ENCODE results near the gene NRSN1. TPM values are rescaled to one million over a fixed set of nuclear protein-coding genes. Genes with fewer than 3 reads are reported as not detected.

NRSN1 gene
- polyA plus RNA-seq, 1 experiment, result not detected

GRCh38 chr6:24092407-24092806 lies 33.6 kb upstream of the NRSN1 start:
- no peak for TF ChIP-seq CTCF (IDR thresholded peaks at IDR 0.05; ENCODE audit: low read depth, low read length)
- H3K4me3 ChIP-seq (ENCODE audit: low read depth, low read length), result no peak overlapping the region
- no peak for DNase-seq (ENCODE audit: low read depth, low spot score)
- no peak overlapping the region for H3K27ac ChIP-seq (ENCODE audit: low read depth, low read length)
- no peaks in the 10 kb centered on the region for H3K27me3 ChIP-seq (ENCODE audit: control insufficient read depth, insufficient read depth, low read length)
- ChIA-PET POLR2A (no interaction called here), CTCF (no interaction called here)
- peaks cover 10% of the 10 kb centered on the region for H3K9me3 ChIP-seq (ENCODE audit: control insufficient read depth, insufficient read depth, low read length)

GRCh38 chr6:24093381-24093780 lies 32.6 kb upstream of the NRSN1 start:
- TF ChIP-seq CTCF (IDR thresholded peaks at IDR 0.05; ENCODE audit: low read depth, low read length), result no peak
- Histone ChIP-seq H3K27me3 (ENCODE audit: control insufficient read depth, insufficient read depth, low read length) (no peaks in the 10 kb centered on the region), H3K4me3 (ENCODE audit: low read depth, low read length) (no peak overlapping the region), H3K9me3 (ENCODE audit: control insufficient read depth, insufficient read depth, low read length) (peaks cover 10% of the 10 kb centered on the region), H3K27ac (ENCODE audit: low read depth, low read length) (no peak overlapping the region)
- POLR2A ChIA-PET, result no interaction called here
- CTCF ChIA-PET, result no interaction called here
- DNase-seq (ENCODE audit: low read depth, low spot score), result no peak

- CTCF ChIA-PET, result no interaction called here
- no peak overlapping the region for H3K4me3 ChIP-seq (ENCODE audit: low read depth, low read length)
- no peak for TF ChIP-seq CTCF (IDR thresholded peaks at IDR 0.05; ENCODE audit: low read depth, low read length)
- no peak for DNase-seq (ENCODE audit: low read depth, low spot score)
- no peak overlapping the region for H3K27ac ChIP-seq (ENCODE audit: low read depth, low read length)
- POLR2A ChIA-PET, result no interaction called here
- peaks cover 2% of the 10 kb centered on the region for H3K9me3 ChIP-seq (ENCODE audit: control insufficient read depth, insufficient read depth, low read length)
- H3K27me3 ChIP-seq (ENCODE audit: control insufficient read depth, insufficient read depth, low read length), result no peaks in the 10 kb centered on the region
These were observed 26.8 kb upstream of the NRSN1 start for GRCh38 chr6:24099181-24099580.

GRCh38 chr6:24100024-24100769 lies 25.8 kb upstream of the NRSN1 start:
- H3K9me3 ChIP-seq (ENCODE audit: control insufficient read depth, insufficient read depth, low read length), result no peaks in the 10 kb centered on the region; the same call in none of the 2 replicates
- H3K4me3 ChIP-seq (ENCODE audit: low read depth, low read length), result no peak overlapping the region
- ChIA-PET CTCF (no interaction called here), POLR2A (no interaction called here)
- H3K27ac ChIP-seq (ENCODE audit: low read depth, low read length), result no peak overlapping the region
- no peaks in the 10 kb centered on the region for H3K27me3 ChIP-seq (ENCODE audit: control insufficient read depth, insufficient read depth, low read length)
- no peak for DNase-seq (ENCODE audit: low read depth, low spot score)
- TF ChIP-seq CTCF (IDR thresholded peaks at IDR 0.05; ENCODE audit: low read depth, low read length), result no peak

- DNase-seq (ENCODE audit: low read depth, low spot score), result no peak
- no peak for TF ChIP-seq CTCF (IDR thresholded peaks at IDR 0.05; ENCODE audit: low read depth, low read length)
- ChIA-PET POLR2A (no interaction called here), CTCF (no interaction called here)
- no peaks in the 10 kb centered on the region for H3K27me3 ChIP-seq (ENCODE audit: control insufficient read depth, insufficient read depth, low read length)
- H3K9me3 ChIP-seq (ENCODE audit: control insufficient read depth, insufficient read depth, low read length), result no peaks in the 10 kb centered on the region; the same call in none of the 2 replicates
- H3K27ac ChIP-seq (ENCODE audit: low read depth, low read length), result no peak overlapping the region
- no peak overlapping the region for H3K4me3 ChIP-seq (ENCODE audit: low read depth, low read length)
These were observed 25.3 kb upstream of the NRSN1 start for GRCh38 chr6:24100770-24101155.

Measured in AG04450 (cell line).